Airway epithelial cell (primary cell): ENCODE data around the gene HOXB5. TPM values are rescaled to one million over a fixed set of nuclear protein-coding genes. Genes with fewer than 3 reads are reported as not detected.

Experiments used
- total RNA-seq: library from RNA; depleted of rRNA; stranded (reverse); fragments of >200 nt; gene quantifications from 2 replicates; pipeline ENCODE4 v1.2.3, GENCODE V29; 2015

Gene HOXB5
- total RNA-seq = 0.14 and 0.28 TPM in 2 replicates

DNA sequence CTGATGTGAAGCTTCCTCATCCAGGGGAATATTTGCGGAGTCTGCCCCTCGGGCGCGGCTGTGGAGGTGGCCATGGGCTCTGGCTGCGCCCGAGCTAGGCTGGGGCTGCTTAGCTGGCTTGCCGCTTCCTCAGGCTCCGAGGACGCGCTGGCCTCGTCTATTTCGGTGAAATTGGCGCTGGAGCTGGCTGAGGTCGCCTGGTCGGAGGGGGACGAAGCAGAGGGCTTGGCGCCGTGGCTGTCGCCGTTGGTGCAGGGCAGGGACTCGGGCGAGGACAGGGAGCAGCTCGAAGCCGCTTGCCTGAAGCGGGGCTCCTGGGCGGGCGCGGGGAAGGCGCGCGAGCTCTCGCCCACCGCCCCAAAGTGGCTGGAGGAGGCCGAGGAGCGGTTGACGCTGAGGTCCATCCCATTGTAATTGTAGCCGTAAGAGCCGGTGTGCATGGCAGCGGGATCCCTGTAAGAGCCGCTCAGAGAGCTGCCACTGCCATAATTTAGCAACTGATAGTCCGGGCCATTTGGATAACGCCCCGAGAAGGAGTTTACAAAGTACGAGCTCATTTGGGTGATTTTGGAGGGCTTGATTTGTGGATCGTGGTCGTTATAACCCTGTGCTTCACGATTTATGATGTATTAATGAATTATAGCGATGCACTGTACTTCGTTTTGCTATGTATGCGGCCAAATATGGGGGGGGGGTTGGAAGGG is at the start of gene HOXB5:
HOXB5 (minus strand) TSS at position 654 of the 704 bp plus-strand sequence; CDS start at position 557, 97 bp downstream.

DNA sequence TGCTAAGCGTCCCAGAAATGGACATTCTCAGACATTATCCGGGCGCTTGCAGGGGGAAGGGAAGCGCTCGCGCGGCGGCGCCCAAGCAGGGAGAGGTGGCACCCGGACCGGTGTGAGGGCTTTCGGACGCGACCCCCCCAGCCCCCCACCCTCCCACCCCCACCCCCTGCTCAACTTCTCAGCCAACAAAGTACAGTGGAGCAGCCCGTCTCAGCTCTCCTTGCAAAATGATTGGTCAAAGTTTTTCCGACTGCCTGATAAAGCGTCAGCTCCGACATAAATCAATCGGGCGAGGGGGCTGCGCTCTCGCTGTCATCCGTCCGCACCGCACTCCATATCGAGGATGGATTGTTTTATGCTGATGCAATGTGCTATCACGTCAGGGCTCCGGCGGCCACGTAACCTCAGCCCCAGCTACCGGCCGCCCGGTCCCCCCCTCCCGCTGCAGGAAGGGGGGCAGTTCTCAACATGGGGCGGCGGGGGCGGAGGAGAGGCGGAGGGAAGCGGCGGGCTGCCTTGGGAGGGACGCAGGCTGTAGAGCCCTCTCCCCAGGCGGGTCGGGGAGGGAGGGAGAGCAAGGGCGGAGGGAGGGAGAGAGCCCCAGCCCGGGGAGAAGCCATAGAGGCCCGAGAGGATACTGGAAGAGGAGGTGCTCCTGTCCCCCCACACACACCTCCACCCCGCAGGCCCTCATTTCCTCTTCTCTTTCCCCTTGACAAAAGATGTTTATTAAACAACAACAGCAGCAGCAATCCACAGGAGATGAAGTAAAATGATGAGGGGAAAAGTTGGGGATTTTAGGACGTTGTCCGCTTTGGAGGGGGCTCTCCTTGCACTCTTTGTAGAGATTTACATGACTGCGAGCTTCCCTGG is 32.9 kb upstream of the HOXB5 start, which contains the start of gene HOXB9:
HOXB9 (minus strand) TSS at position 114 of the 873 bp plus-strand sequence; CDS start at position 25, 89 bp downstream.

DNA sequence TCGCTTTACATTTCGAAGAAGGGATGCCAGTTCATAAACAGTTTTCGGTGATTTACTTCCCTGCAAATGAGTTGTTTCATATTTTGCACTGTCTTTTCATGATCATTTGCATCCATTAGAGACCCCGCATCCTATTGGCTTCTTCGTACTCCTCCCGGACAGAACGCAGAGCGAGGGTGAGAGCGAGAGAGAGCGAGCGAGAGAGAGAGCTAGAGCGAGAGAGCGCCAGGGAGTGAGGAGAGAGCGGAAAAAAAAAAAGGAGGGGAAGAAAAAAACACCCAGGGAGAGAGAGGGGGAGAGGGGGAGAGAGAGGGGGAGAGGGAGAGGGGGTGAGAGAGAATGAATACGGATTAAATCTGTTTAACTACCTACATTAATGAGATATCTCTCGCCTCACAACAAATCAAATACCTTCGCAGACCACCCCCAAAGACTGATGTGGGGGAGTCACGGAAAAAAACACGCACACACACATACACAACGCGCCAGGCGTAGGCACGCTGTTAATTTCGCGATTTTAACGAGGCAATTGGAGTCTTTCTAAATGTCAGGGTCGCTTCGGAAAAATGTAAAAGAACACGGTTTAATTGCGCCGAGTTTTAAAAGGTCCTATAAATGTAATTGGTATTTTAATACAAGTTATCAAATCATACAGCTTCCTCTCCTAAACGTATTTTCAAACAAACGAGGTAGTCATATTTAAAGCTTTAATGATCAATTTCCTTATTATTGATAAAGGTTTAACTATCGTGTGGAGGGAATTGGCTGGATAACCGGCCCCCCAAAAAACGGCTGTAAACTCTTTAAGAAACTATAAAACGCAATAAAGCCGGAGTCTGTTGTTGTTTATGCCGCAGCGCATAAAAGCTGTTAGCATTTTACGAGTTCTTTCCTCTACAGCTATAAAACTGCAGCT is 21.7 kb upstream of the HOXB5 start, which contains the start of gene HOXB8:
HOXB8 (minus strand) TSS at position 246 of the 916 bp plus-strand sequence. CDS start 588 bp downstream, outside the sequence.

DNA sequence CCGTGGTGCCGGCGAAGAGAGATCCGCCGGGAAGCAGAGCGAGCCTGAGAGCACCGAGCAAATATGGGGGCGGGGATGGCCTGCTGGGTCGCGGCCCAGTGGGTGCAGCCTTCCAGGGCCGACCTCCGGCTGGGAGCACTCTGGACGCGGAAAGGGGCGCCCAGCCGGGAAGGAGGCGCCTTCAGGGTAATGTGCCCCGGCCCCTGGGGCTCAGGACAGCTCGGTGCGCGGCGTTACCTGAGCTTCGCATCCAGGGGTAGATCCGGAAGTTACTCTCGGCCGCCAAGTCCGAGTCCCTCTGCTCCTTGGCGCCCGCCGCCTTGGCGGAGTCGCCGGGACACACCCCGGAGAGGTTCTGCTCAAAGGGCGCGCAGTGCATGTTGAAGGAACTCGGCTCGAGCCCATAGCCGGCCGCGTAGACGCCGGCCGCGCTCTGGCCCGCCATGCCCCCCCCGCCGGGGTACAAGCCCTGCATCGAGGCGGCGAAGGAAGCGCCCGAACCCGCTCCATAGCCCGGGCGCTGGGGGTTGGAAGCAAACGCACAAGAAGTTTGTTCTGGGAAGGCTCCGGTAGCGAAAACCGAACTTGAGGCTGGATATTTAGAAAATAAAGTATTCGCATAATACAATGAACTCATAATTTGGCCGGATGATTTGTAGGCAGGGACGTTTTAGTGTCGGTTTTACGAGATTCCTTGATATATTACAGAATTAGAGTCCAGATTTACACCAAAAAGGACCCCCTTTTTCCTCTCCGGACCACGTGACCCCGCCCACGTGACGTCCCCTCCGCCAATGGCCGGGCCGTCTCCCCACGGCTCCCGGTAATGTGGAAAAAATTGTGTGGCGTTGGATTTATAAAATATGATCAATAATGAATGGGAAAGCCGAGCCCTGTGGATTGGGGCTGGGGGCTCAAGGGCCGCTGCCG is 17.0 kb upstream of the HOXB5 start, which contains the start of gene HOXB7:
HOXB7 (minus strand) TSS at position 736 of the 930 bp plus-strand sequence; CDS start at position 637, 99 bp downstream.

DNA sequence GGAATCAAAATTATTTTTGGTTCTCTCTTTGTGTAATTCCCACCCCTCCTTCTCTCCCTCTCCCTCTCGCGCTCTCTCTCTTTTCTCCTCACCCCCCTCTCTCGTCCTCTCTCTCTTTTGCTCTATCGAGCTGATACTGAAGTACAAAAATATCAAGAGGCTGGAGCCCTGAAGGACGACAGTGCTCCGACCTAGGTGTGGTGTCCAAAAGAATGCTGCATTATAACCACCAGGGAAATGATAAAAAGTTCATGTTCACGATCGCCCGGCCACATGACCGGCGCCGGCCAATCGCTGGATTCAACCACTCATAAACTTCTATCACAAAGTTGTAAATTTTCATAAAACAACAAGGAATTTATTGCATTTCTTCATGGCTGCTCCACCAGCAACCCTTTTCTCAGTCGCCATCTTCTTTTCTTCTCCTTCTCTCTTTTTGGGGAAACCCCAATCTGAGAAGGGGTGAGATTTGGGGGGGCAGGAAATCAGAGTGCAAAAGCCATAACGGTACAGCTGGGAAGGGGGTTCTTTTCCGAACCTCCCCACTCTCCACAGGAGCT is 11.3 kb upstream of the HOXB5 start, which contains the start of gene HOXB6:
HOXB6 (minus strand) TSS at position 217 of the 560 bp plus-strand sequence. CDS start 6,836 bp downstream, outside the sequence.

DNA sequence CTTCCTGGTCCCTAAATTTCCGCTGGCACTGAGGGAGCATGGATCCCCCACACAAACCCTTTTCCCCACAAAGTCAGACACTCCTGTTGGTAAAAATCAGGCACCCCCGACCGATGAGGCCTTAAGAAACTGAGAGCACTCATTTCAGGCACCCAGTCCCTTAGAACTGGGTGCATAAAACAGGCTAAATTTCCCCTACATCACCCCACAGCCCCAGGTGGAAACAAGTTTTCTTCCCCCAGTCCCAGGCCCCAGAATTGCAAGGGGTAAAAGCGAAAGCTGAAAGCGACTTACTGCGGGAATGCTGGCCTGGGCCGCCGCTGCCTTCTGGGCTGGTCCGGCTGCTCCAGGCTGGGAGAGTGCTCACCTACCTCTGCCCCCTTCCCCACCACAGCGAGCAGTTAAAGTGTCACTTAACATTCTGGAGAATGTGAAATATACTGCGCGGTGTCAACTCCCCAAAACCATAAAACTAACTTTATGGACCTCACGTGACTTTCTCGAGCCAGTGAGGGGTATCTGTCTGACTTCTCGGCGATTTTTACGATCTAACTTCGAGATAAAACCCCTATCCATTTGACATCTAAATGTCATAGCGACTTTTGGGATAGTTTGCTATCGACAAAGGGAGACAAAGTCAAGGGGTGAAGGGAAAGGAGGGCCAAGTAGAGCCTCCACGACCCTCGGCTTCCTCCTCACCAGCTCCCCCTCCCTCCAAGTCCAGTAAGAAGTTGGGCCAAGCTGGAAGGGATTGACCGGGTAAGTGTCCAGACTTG is 3.6 kb downstream of the HOXB5 start, which contains the start of gene HOXB3:
HOXB3 (minus strand) TSS at position 411 of the 776 bp plus-strand sequence. CDS start 37,767 bp downstream, outside the sequence.

DNA sequence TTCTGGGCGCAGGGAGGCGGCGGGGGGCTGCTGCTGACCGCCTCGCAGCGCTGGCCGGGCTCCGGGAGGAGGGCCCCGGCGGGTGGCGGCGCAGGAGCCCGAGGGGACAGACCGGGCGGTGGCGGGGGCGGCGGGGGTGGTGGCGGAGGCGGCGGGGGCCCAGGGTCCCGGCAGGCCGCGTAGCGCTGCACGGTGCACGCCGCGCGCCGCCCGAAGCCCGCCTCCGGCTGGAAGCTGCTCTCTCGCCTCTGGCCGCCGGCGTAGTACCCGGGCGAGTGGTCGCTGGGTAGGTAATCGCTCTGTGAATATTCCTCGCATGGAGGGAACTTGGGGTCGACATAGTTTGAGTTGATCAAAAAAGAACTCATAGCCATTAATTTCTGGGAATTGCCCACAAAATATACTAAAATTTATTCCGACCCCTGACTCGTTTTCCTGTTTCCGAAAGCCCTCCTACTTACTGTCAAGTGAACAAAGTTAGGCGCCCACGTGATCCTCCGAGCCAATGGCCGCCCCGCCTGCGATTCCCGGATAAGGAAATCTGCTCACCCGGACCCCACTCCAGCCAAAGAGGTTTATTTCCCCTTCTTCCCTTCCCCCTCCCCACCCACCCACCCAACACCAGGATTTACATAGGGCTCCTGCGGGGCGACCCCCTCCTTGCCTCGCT is 15.5 kb downstream of the HOXB5 start, which contains the start of gene HOXB4:
HOXB4 (minus strand) TSS at position 405 of the 670 bp plus-strand sequence; CDS start at position 374, 31 bp downstream.

DNA sequence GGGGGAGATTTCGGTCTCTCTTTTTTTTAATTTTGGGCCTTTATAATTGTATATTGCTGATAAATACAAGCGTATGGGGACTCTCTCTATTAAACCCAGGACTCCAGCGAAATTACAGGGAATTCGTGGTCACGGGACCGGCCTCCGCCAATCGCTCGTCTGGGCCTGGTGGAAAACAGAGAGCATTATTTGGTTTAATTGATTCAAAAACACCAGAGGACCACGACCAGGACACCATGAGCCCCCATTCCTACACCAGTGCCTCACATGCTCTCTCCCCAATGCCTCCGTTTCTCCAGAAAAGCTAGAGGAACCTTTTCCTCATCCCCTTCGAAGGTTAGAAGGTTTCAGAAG is 48.6 kb downstream of the HOXB5 start, which contains the start of gene HOXB2:
HOXB2 (minus strand) TSS at position 88 of the 354 bp plus-strand sequence. CDS start 198 bp downstream, outside the sequence.

Other genes with a start within 250 kb of the HOXB5 start
- gene SKAP1, start 163.6 kb downstream of the HOXB5 start, total RNA-seq = not detected in 2 replicates
- not detected in 2 replicates for gene HOXB1, start 62.8 kb downstream of the HOXB5 start, total RNA-seq
- 0.85 and 1.9 TPM in 2 replicates for gene HOXB2, start 48.7 kb downstream of the HOXB5 start, total RNA-seq
- 0.07 TPM in 1 of 2 replicates, not detected in the other for gene HOXB4, start 15.4 kb downstream of the HOXB5 start, total RNA-seq
- gene HOXB3, start 3.5 kb downstream of the HOXB5 start, total RNA-seq = 0.37 and 1.4 TPM in 2 replicates
- gene HOXB6, start 11.2 kb upstream of the HOXB5 start, total RNA-seq = 0.71 and 0.93 TPM in 2 replicates
- gene HOXB7, start 17.2 kb upstream of the HOXB5 start, total RNA-seq = 0.71 TPM in 1 of 2 replicates, not detected in the other
- not detected in 2 replicates for gene HOXB8, start 21.5 kb upstream of the HOXB5 start, total RNA-seq
- not detected in 2 replicates for gene HOXB9, start 32.6 kb upstream of the HOXB5 start, total RNA-seq
- gene PRAC1, start 128.7 kb upstream of the HOXB5 start, total RNA-seq = not detected in 2 replicates
- not detected in 2 replicates for gene PRAC2, start 129.4 kb upstream of the HOXB5 start, total RNA-seq
- gene HOXB13, start 135.0 kb upstream of the HOXB5 start, total RNA-seq = not detected in 2 replicates
- not detected in 2 replicates for gene TTLL6, start 223.4 kb upstream of the HOXB5 start, total RNA-seq
- 30.0 and 36.3 TPM in 2 replicates for gene CALCOCO2, start 237.3 kb upstream of the HOXB5 start, total RNA-seq